Lower leg skin (tissue), 3 donors: Measurements from ENCODE around the gene TIMM44.

Experiments used
- CTCF ChIP-seq, 3 donors: fragments of 450-650 bp; IDR thresholded peaks; one replicate each; pipeline ENCODE4 v1.5.1; 2016; ENCODE audit warnings: antibody characterized with exemption in 3 of 3, mild to moderate bottlenecking in 3 of 3, moderate library complexity in 2 of 3
- POLR2A ChIP-seq, 2 donors: fragments of 450-650 bp; IDR thresholded peaks; one replicate each; pipeline ENCODE4 v1.6.1; 2016 to 2017; ENCODE audit warnings: antibody characterized with exemption in 2 of 2, mild to moderate bottlenecking in 1 of 2, moderate library complexity in 1 of 2

- TF ChIP-seq CTCF (IDR thresholded peaks at IDR 0.05), result no peak
- TF ChIP-seq POLR2A (IDR thresholded peaks at IDR 0.05), result no peak
These were observed 44.5 kb downstream of the TIMM44 start for GRCh38 chr19:7898967-7899366.
